Upper lobe of left lung (tissue), 4 donors: ENCODE results near the gene PICALM.

ENCODE experiments used
- CTCF ChIP-seq, 6 experiments: fragments of 450-650 bp in 4 of 6; fragments of 200-600 bp in 2 of 6; sonication (generic) in 2 of 6; IDR thresholded peaks; one replicate each; pipeline ENCODE4 v1.5.1; 2016 to 2019; ENCODE audit warnings: antibody characterized with exemption in 6 of 6
- EP300 ChIP-seq, 4 donors: sonication (generic); formaldehyde crosslinking; IDR thresholded peaks; one replicate each; pipeline ENCODE4 v1.5.1; 2017; ENCODE audit warnings: antibody characterized with exemption in 4 of 4, control low read depth in 2 of 4
- POLR2A ChIP-seq, 4 donors: fragments of 450-650 bp; IDR thresholded peaks; one replicate each; pipeline ENCODE4 v1.5.1; 2016 to 2017; ENCODE audit warnings: antibody characterized with exemption in 4 of 4, mild to moderate bottlenecking in 2 of 4
- POLR2AphosphoS5 ChIP-seq, 2 donors: sonication (generic); formaldehyde crosslinking; IDR thresholded peaks; one replicate each; pipeline ENCODE4 v1.5.1; 2017; ENCODE audit warnings: antibody characterized with exemption in 2 of 2

DNA sequence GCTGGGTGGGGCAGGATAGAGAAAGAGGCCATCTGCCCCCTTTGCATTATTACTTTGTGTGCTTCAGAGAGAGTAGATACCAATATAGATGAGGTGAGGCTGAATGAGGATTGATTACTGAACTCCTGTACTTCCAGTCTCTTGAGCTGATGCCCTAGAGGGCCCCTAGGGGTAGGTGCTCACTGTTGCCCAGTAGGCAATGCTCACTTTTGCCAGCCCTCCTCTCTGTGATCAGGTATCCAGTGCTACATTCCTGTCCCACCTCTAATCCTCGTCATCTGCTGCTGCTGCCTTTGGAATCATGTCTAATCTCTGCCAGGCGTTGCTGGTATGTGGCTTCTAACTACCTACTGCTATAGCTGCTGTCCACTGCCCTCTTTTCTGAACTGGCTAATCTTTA is 156.5 kb downstream of the PICALM start:
- TF ChIP-seq CTCF (IDR thresholded peaks at IDR 0.05) = no peak
- no peak for TF ChIP-seq POLR2A (IDR thresholded peaks at IDR 0.05)
- TF ChIP-seq POLR2AphosphoS5 (IDR thresholded peaks at IDR 0.05) = no peak
- no peak for TF ChIP-seq EP300 (IDR thresholded peaks at IDR 0.05)
